Hippocampal formation (tissue), 2 donors: ENCODE measurements around the gene AFP.

ENCODE experiments used
- DNase-seq, 2 donors: peaks; one replicate each; lab custom pipeline; 2025; lab: John Stamatoyannopoulos, UW

AFP gene

DNA sequence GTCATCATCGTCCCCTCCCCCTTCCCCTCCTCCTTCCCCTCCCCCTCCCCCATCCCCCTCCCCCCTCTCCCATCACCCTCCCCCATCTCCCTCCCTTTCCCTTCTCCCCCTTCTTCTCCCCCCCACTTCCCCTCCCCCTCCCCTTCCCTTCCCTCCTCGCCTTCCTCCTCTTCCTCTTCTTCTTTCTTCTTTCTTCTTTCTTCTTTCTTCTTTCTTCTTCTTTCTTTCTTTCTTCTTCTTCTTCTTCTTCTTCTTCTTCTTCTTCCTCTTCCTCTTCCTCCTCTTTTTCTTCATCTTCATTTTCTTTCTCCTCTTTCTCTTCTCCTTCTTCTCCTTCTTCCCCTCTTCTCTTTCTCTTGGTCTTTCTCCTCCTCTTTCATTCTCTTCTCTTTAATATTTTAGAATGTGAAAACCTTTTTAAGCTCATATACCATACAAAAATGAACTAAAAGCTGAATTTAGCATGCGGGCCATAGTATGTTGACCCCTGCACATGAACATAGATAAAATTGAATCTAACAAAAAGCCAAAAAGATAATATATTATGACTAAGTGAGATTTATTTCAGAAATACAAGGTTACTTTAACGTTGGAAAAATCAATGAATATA, 25.0 kb downstream of the AFP start:
- DNase-seq = no peak

DNA sequence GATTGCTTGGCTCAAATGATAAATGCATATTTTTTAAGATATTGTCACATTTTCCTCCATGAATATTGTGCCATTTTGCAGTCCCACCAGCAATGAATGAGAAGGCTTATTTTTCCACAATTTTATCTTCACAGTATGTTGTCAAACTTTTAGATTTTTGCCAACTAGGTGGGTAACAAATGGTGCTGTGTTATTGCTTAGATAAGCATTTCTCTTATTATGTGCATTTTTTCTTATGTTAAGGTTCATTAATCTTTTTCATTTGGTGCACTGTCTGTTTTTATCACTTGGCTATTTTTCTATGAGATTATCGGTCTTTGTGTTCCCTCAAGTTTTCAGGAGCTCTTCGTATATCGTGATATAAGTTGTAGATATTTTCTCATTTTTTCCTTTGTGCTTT, 32.1 kb downstream of the AFP start:
- DNase-seq = no peak

DNA sequence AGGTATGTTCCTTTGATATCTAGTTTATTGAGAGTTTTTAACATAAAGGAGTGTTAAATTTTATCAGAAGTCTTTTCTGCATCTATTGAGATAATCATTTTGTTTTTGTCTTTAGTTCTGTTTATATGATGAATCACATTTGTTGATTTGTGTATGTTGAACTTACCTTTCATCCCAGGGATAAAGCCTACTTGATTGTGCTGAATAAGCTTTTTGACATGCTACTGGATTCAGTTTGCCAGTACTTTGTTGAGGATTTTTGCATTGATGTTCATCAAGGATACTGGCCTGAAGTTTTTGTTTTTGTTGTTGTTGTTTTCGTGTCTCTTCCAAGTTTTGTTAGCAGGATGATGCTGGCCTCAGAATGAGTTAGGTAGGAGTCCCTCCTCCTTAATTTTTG, 34.7 kb downstream of the AFP start:
- no peak for DNase-seq

DNA sequence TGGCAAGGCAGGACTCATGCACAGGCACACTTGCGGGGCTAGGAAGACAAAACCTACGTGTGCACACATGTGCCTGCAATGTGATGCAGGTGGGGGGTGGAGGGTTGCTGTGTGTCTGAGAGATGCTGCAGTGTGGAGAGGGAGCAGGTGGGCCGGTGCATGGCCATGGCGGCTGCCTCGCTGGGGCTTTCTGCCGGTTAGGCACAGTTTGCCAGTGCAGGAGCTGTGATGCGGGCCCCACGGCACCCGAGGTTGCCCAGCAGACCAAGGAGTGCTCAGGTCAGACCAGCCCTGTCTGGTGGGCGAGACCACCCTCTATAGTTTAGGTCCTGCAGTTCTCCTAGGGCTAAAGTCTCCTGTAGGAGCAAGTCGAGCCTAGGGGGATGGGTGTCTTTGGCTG, 41.2 kb downstream of the AFP start:
- DNase-seq = no peak

DNA sequence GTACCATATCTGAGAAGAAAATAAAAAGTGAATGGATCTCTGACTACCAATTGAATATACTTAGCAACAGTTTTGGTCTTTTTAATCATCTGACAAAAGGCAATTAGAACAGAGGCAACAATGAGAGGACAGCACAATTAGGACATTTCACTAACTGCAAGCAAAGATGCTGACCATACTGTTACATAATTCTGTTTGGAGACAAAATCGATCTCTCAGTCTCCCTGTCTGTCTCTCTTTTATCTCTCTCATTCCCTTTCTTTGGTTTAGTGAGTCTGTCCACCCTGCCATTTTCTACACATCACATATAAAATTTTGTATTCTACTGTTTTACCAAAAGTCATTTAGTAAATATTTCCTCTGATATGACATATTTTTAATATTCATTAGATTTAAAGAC, 43.3 kb downstream of the AFP start:
- DNase-seq = no peak

DNA sequence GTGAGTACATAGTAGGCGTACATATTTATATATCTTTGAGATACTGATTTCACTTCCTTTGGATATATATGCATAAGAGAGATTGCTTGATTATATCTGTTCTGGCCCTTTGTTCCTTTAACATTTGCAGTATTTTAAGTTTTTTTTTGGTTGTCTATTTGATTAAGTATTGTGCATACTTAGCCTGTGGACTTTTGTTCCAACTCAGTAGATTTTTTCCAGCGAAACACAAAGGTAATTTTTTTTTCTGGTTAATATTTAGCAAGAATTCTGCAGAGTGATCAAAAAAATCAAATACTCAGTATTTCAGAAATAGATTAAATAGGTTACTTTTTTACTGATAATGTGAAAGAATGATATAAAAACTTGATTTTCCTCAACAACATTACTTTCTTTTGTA, 45.3 kb downstream of the AFP start, which contains the start of gene AFM:
TSS of gene AFM (plus strand) at position 388 of the 400 bp plus-strand sequence. CDS start 31 bp downstream, outside the sequence.
- DNase-seq = no peak

DNA sequence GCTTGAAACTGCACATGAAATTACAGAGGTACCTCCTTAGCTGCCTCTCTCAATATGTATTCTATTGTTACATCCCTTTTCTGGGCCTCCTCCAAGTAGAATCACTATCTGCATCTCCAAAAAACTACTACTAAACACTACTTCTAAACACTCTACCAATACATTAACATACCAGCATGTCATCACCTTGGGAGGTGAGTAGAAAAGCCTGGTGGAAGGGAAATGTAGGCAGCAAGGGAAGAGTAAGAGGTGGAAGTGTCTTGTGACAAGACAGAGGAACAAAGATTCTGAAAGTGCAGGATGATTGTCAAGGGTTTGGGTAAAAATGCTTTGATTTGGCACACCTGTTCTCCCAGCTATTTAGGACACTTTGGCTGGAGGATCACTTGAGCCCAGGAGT, 49.1 kb downstream of the AFP start:
- DNase-seq = no peak

DNA sequence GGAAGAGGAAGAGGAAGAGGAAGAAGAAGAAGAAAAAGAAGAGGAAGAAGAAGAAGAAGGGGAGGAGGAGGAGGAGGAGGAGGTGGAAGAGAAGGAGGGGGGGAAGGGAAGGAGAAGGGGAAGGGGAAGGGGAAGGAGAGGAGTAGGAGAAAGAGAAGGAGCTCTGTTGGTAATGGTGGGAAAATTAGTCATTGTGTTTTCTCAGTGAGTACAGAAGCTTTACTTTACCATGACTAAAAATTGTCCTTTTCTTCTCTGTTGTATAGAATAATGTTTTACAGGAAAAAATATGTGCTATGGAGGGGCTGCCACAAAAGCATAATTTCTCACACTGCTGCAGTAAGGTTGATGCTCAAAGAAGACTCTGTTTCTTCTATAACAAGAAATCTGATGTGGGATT, 49.6 kb downstream of the AFP start:
- no peak for DNase-seq

DNA sequence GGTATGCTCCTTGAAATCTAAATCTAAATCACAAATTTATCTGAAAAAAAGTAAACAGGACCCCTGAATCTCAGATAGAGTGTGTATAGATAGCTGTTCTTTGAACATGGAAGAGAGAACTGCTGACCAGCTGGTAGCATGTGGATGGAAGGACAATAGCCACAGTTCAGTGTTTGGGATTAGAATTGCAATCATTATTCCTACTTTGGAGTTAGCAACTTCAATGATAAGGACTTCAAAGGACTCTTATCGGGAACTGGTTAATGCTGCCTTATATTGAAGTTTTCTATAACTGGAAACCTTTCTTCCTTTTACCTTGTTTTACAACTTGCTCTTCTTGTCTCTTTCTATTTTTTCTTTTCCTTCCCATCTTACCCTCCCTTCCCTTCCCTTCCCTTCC, 50.5 kb downstream of the AFP start:
- no peak for DNase-seq

DNA sequence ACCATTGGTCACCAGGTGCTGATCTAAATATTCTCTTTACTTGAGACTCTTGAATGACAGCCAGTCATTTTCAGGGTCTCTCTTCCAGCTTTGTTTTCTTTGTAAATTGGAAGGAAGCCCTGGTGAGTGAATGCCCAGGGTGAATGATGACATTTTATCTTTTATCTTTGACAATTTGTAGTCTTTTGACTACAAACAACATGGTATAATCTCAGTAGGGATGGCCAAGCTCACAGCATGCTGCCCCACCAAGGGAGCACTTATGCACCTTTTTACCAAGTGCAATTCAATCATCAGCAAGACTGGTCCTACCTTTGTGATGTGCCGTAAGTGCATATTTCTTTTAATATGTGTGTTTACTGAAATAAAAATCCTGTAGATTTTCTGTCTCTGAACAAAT, 51.2 kb downstream of the AFP start:
- no peak for DNase-seq

DNA sequence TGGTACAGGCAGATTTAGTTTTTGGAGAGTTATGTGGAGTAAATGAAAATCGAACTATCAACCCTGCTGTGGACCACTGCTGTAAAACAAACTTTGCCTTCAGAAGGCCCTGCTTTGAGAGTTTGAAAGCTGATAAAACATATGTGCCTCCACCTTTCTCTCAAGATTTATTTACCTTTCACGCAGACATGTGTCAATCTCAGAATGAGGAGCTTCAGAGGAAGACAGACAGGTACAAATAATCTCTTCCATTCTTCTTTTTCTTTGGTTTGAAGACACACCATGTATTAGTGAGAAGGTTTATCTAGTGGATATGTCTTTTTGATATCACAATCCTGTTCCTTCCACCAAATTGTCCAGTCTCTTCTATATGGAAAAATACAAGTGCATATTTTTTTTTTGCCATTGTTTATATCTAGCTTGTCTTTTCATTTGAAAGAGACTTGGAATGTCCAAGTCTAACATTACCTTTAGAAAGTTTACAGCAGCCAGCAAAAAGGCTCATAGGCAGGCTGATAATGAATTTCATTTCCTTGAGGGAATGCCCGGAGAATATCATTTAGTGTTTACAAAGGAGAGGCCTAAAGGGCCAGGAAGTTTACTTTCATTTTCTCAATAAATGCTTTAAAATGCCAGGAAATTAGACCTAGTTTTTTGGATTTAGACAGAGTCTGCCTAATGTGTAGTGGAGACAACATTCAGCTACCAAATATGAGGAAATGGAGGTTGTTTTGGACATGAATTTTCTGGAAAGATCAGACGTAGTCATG, 64.2 kb downstream of the AFP start:
- DNase-seq = no peak

DNA sequence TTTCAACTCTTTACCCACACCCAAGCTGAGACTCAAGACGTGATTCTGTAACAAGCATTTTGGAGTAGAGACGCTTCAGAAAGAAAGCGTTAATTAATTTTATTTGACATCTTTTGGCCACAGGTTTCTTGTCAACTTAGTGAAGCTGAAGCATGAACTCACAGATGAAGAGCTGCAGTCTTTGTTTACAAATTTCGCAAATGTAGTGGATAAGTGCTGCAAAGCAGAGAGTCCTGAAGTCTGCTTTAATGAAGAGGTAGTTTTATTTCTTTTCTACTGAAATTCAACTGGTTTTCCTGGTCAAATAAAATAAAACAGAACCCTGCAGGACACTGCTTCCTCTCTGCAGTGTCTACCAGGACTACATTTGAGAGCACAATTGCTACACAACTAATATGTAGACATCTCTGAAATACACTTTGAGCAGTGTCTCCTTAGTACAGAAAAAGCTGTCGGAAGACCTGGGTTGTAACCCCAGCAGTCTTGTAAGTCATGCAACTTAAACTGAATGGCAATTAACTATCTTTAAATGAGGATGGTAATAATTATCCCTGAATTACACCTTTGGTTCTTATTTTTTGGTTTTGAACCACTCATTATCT, 65.7 kb downstream of the AFP start:
- no peak for DNase-seq

DNA sequence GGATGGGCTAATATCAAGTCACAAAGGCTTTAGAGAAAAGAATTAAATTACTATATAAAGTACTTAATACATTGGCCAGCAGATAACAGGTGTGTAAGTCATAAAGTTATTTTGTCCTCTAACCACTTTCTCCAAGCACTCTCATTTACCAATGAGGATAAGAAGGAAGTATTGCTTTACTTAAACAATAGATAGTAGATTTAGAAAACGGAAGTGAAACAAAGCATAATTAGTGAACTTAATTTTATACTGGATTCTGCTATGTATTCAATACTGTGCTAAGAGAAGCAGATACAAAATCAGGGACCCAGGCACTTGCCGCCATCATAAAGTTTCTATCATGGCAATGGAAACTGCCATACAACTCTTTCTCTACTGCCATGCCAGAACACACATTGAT, 69.5 kb downstream of the AFP start:
- DNase-seq = no peak
